HT1080 (cell line): ENCODE measurements around the gene ELMO2. TPM values are rescaled to one million over a fixed set of nuclear protein-coding genes. Genes with fewer than 3 reads are reported as not detected.
A peak's percentile ranks its signal among the peaks of the same experiment; 100 is the strongest.

Source experiments
- DNase-seq: peaks from one replicate; pipeline ENCODE4 v3.0.0-alpha.2; 2015; ENCODE audit warnings: low read depth
- total RNA-seq: library from RNA; depleted of rRNA; stranded (reverse); fragments of >200 nt; shearing (Covaris generic); gene quantifications from 2 replicates; pipeline ENCODE4 v1.2.3, GENCODE V29; 2014

Gene ELMO2
- total RNA-seq, 1 experiment from 2014 or later = 24.3 TPM

GRCh38 chr20:46367967-46368901 lies 38.2 kb downstream of the ELMO2 start:
- DNase-seq = peak; percentile 56

GRCh38 chr20:46367234-46367633 lies 39.2 kb downstream of the ELMO2 start:
- no peak for DNase-seq

GRCh38 chr20:46366826-46367225 lies 39.6 kb downstream of the ELMO2 start:
- no peak for DNase-seq

GRCh38 chr20:46365487-46366220 lies 40.8 kb downstream of the ELMO2 start:
- no peak for DNase-seq

- DNase-seq = no peak
Measured at GRCh38 chr20:46364670-46365486, 41.5 kb downstream of the ELMO2 start.

- DNase-seq = peak; percentile 85
Measured at GRCh38 chr20:46363874-46364669, 42.3 kb downstream of the ELMO2 start.

GRCh38 chr20:46362921-46363867 lies 43.2 kb downstream of the ELMO2 start:
- DNase-seq = no peak

GRCh38 chr20:46361811-46362210 lies 44.6 kb downstream of the ELMO2 start:
- DNase-seq = no peak

- no peak for DNase-seq
Measured at GRCh38 chr20:46361381-46361780, 45.0 kb downstream of the ELMO2 start.

- DNase-seq = no peak
Measured at GRCh38 chr20:46359233-46359751, 47.1 kb downstream of the ELMO2 start.

- DNase-seq = no peak
Measured at GRCh38 chr20:46358346-46359058, 47.9 kb downstream of the ELMO2 start.

GRCh38 chr20:46357030-46357514 lies 49.3 kb downstream of the ELMO2 start:
- no peak for DNase-seq

GRCh38 chr20:46356195-46357029 lies 50.0 kb downstream of the ELMO2 start:
- DNase-seq = no peak

GRCh38 chr20:46355778-46356177 lies 50.6 kb downstream of the ELMO2 start:
- DNase-seq = no peak

- no peak for DNase-seq
Measured at GRCh38 chr20:46354920-46355654, 51.3 kb downstream of the ELMO2 start.

GRCh38 chr20:46354207-46354555 lies 52.2 kb downstream of the ELMO2 start:
- no peak for DNase-seq
